Measurements from ENCODE around the gene ADAMTSL4.

Gene ADAMTSL4

GRCh38 chr1:150535511-150536287 lies 13.5 kb upstream of the ADAMTSL4 start:
- no peak for DNase-seq

- peak; percentile 44 for DNase-seq
These were observed 12.1 kb upstream of the ADAMTSL4 start for GRCh38 chr1:150536836-150537731.

- peak; percentile 81 for DNase-seq
These were observed 11.2 kb upstream of the ADAMTSL4 start for GRCh38 chr1:150537732-150538684.

- DNase-seq = no peak
These were observed 5.6 kb upstream of the ADAMTSL4 start for GRCh38 chr1:150543500-150544143.

- no peak for DNase-seq
These were observed 5.0 kb upstream of the ADAMTSL4 start for GRCh38 chr1:150544204-150544603.

GRCh38 chr1:150545486-150546032 lies 3.6 kb upstream of the ADAMTSL4 start:
- no peak for DNase-seq

GRCh38 chr1:150546294-150546937 lies 2.8 kb upstream of the ADAMTSL4 start:
- no peak for DNase-seq

GRCh38 chr1:150548324-150548631 lies 930 bp upstream of the ADAMTSL4 start:
- no peak for DNase-seq

- DNase-seq = no peak
These were observed 451 bp downstream of the ADAMTSL4 start for GRCh38 chr1:150549496-150550221.

GRCh38 chr1:150550222-150551050 lies 1.2 kb downstream of the ADAMTSL4 start:
- DNase-seq = peak; percentile 50

- no peak for DNase-seq
These were observed 2.0 kb downstream of the ADAMTSL4 start for GRCh38 chr1:150551051-150551783.

GRCh38 chr1:150551784-150552127 lies 2.5 kb downstream of the ADAMTSL4 start:
- DNase-seq = no peak

GRCh38 chr1:150552128-150552910 lies 3.1 kb downstream of the ADAMTSL4 start:
- peak; percentile 93 for DNase-seq

GRCh38 chr1:150552911-150553289 lies 3.7 kb downstream of the ADAMTSL4 start:
- DNase-seq = no peak

- no peak for DNase-seq
These were observed 4.3 kb downstream of the ADAMTSL4 start for GRCh38 chr1:150553392-150554085.

- DNase-seq = no peak
These were observed 4.9 kb downstream of the ADAMTSL4 start for GRCh38 chr1:150554086-150554452.

GRCh38 chr1:150555198-150555970 lies 6.2 kb downstream of the ADAMTSL4 start:
- no peak for DNase-seq
